Fibroblast of skin of abdomen (primary cell): Measurements from ENCODE around the gene SMIM31.

ENCODE experiments used
- DNase-seq: peaks from one replicate; pipeline ENCODE4 v3.0.0-alpha.2; 2013

The SMIM31 gene

DNA sequence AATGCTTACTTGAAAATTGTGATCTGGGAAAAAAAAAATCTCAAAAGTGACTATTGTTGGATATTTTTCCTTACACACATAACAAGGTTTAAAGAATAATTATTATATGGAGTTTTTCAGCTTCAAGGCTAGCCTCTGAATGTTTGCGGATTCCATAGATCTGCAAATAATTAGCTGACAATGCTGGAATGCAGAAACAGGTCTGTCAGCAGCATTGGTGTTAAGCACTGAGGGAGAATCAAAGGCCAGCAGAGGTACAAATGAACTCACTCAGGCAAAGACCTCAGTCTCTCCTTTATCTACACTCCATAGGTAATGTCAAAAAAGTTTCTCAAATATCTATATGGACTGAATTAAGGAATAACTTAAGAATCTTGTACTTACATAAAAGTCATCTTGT, 35.1 kb downstream of the SMIM31 start:
- no peak for DNase-seq

DNA sequence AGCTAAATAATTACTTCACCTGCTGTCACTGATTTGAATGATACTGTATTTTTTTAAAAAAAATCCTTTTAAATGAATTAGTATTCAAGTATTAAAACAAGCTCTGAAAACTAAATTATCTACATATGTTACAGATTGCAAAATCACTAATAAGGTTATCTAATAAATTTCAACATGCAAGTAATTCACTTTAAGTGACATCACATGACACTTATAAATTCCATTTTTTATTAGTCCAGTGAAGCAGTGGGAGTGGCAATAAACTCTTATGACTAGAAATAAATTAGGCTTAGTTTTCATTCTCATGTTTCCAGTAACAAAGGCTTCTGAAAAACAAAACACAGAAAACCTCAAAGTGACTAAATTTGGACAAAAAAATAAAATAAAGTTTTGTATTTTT, 36.3 kb downstream of the SMIM31 start:
- no peak for DNase-seq

DNA sequence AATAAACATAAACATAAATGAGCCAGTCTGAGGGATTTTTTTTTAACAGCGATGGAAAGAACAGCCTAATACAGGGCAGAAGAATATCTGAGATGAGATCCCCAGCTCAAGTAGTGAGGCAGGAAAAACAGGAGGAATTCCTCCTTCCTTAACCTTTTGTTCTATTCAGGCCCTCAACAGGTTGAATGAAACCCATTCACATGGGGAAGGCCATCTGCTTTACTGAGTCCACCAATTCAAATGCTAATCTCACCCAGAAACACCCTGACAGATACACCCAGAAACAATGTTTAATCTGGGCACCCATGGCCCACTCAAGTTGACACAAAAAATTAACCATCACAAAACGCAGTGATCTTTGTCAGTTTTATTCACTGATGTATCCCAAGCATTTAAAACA, 45.5 kb downstream of the SMIM31 start:
- no peak for DNase-seq

- DNase-seq, result no peak
Observed at GRCh38 chr4:164800786-164801185, 46.9 kb downstream of the SMIM31 start.

DNA sequence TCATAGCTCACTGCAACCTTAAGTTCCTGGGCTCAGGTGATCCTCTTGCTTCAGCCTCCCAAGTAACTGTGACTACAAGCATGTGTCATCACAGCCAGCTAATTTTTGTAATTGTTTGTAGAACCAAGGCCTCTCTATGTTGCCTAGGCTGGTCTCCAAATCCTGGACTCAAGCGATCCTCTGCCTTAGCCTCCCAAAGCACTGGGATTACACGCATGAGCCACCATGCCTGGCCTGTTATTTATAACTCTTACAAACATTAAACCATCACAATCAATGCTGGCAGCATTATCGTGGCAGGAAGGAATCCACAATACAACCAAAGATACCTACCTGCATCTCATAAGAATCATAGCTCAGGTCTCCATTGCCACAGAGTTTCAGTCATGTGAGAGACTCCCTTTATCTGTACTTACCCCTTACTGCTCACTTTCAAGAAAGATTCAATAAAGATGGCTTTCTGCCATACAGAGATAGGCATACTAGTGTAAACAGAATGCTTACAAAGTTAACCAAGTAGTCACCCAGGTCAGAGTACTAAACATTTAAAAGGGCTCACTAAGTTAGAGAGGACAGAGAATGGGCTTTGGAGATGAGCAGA, 48.5 kb downstream of the SMIM31 start:
- DNase-seq, result no peak

DNA sequence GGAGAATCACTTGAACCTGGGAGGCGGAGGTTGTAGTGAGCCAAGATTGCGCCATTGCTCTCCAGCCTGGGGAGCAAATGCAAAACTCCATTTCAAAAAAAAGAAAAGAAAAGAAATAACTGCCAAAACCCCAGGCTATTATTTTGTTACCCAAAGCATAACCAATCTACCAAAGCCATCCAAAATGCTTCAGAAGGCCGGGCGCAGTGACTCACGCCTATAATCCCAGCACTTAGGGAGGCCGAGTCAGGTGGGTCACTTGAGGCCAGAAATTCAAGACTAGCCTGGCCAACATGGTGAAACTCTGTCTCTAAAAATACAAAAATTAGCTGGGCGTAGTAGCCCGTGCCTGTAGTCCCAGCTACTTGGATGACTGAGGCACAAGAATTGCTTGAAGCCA, 49.8 kb downstream of the SMIM31 start:
- no peak for DNase-seq

DNA sequence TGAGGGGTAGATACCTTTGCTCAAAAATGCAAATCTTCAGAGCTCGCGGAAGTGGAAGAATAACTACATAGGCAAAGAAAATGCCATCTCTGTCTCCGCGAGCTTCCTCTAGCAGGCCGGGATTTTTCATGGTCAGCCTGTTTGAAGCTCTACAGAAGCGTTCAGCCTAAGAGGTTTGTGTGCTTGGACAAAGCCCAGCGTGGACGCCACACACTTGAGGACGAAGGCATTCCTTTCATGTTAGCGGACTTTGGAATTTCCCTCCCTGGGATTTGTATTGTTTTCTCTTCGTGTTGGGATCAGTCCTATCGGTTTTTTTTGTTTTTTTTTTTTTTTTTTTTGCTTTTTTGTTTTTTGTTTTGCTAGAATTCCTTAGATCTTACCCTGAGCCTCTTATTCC, 53.7 kb downstream of the SMIM31 start:
- peak; percentile 4 for DNase-seq

- DNase-seq, result no peak
Observed at GRCh38 chr4:164813554-164813953, 59.6 kb downstream of the SMIM31 start.

DNA sequence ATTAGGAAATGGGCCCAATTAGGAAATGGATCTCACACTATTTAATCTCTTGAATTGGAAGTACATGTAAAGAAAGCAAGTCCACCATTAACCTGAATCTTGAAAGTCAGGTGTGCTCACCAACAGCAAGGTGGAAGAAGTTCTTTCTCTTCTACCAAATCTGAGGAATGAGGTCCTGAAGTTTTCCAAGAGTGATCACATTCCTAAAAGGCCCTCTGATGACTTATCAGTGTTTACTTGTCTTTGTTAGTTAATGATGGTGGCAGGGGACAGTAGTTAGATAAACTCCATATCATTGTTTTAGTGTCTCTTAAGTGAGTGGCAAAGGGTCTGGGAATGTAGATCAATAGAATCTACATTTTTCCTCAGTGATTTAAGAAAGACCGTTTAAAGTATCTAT, 61.8 kb downstream of the SMIM31 start:
- DNase-seq, result no peak

DNA sequence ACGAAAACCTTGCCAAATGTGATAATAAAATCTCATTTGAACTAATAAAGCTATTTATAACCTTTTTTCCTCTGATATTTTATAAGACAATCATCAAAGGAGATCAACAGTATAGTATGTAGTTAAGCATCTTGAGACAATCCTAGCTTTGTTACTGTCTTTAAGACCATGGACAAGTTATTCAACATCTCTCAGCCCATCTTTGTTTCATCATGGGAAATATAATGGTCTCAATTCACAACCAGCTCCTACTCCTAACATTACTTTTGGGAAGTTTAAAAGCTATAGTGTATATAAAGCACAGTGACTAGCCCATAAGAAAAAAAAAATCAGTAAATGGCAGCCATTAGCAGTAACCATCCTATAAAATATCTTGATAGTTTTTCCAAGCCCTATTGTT, 65.4 kb downstream of the SMIM31 start:
- no peak for DNase-seq

DNA sequence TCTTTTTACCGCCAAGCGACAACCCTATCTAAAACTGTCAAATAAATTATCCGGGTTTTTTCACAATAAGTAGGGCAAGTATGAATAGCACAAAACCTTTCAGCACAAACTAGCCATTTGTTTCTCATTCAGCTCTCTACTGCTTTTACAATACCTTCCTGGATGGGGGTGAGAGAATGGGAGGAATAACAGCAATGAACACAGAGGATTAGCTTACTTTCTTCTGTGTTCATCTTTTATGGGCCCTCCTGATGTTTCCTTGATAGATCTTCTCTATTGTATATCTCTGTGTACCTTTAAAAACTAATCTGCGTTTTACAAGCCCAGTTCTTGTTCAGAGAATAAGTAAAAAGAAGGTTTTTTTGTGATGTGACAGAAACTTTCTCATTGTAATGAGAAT, 67.8 kb downstream of the SMIM31 start:
- DNase-seq, result no peak

GRCh38 chr4:164824581-164824980, 70.7 kb downstream of the SMIM31 start:
- DNase-seq, result no peak

- no peak for DNase-seq
Observed at GRCh38 chr4:164828955-164829354, 75.0 kb downstream of the SMIM31 start.

- DNase-seq, result no peak
Observed at GRCh38 chr4:164846566-164846965, 92.6 kb downstream of the SMIM31 start.

- no peak for DNase-seq
Observed at GRCh38 chr4:164847016-164847415, 93.1 kb downstream of the SMIM31 start.

DNA sequence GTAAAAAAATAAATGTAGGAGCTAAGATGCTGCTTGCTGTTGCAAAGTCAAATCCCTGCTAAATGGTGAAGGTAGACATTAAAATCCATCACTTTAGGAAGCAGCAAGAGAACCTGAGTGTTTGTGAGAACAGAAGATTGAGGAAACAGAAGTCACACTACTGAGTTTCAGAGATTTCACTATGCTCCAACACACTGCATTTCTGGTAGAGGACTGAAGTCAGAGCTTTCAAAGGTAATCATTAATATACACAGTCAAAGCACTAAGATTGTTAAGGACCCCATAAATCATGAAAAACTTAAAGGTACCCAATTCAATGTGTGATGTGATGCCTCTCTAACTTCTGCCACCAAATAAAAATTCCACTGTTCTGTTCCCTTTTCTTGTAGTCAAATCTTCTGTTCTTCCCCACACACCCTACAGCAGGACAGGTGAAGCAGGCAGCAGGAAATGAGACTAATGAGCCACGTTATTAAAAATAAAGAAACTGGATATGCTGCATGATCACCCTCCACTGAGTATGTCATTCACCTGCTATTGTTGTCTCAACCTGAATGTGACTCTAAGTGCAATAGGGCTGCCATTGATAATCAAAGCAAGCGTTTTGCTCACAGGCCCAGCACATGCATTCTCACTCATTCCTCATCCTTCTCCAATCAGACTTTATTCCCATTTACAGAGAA, 94.2 kb downstream of the SMIM31 start:
- no peak for DNase-seq
